ENCODE measurements around the gene WFDC5.

Gene WFDC5

DNA sequence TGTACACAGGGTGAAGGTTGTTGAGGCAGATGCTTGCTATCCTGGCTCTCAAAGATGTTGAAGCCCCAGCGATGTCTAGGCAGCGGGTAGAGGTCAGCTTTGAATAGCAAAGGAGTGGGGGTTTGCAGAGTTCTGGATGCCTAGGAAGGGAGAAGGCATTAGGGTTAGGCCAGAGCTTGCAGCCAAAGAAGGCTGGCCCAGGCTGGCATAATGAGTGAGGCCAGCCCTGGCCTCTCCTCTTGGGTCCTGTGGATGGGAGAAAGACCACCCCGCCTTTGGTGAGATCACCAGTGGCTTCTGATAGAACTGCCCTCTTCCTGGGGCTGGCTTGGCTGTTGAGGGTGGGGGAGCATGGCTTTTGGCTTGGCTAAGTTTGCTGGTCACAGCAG lies 406 bp upstream of the WFDC5 start:
- DNase-seq (ENCODE audit: low read depth), result no peak

DNA sequence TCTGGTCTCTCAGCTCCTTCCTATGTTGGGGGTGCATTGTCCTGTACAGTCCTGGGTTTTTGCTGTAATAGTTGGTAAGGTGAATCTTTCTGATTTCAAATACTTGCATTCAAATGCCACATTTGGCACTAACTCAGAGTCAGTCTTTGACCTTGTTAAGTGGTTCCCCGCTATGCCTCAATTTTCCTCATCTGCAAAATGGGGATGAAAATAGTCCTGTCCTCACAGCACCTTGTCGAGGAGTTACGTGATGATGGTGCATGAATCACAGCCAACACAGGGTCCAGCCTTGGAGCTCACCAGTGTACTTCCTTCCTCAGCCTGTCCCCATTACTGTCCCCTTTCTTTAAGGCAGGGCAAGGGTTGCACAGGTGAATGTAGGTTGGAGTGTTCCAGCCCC lies 1.1 kb downstream of the WFDC5 start:
- no peak for DNase-seq (ENCODE audit: low read depth)

DNA sequence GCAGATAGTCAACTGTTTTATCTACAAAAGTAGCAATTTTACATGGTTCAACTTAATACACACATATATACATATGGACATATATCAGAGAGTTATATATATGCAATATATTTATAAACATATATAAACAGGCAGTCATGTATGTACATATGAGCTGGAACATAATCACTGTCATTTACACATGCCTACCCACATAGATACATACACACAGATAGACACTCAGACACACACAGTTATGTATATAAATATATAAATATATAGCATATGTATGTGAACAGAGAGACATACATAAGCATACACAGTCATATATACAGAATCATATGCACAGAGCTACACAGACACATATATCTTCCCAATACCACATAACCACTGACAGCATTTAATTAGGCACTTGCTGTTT lies 2.2 kb downstream of the WFDC5 start:
- no peak for DNase-seq (ENCODE audit: low read depth)

DNA sequence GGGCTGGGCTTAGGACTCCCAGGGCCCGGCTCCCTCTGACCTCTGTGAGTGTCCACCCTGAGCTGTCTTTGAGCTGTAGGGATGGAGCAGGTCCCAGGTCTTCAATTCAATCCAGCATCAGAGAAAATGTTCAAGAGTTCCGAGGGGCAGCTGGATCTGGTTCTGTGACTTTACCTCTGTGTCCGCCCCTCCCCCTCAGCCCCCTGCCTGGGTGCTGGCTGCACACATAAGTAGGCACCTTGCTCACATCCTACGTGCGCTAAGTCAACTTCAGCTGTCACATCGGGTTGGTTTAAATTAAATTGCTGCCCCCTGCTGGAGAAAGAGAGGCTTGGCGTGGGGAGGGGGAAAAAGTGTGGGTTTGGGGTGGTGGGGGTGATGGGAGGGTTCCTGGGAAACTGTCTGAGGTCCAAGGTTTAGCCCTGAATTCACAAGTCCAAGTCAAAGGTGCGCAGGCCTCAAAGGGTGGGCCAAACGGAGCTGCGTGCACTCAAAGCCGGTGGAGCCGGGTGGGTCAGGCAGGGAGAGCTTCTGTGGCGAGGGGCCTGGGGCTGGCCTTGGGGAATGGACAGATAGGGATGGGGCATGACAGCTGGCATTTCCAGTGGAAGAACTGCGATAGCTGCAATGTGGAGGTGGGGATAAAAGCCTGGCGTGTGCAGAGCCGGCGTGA lies 3.0 kb downstream of the WFDC5 start:
- no peak for DNase-seq (ENCODE audit: low read depth)

DNA sequence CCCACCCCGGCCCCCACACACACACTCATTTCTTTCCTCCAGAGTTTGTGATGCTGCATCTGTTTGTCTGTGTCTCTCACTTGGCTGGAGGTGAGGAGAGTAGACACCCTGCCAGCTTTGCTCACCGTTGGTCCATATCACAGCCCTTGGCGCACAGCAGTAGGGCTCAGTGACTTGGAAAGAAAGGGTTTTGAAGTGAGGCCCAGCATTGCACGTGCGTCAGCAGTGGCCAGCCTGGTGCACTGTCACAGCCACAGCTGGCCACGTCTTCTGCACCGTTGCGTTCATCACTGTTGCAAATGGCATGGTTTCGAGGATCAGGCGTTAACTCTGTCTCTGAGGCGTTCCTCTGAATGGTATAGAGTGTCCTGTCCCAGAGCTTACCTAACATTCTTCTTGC lies 3.7 kb downstream of the WFDC5 start:
- no peak for DNase-seq (ENCODE audit: low read depth)

DNA sequence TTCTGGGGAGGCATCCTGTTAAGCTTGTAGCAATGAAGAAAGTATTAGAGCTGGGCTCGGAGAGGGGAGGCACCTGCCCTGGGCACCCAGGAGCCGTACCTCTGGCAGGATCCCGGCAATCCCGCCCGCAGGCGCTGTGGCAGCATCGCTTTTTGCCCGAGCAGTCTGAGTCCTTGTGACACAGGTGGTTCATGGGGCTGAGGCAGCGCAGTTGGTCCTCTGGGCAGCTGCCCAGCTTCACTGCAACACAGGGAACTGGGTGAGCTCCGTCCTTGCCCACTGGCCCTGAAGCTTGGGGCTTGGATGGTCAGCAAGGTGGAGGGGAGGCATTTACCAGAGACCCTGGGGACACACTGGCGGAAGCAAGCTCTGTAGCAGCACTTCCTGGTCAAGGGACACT lies 4.7 kb downstream of the WFDC5 start:
- no peak for DNase-seq (ENCODE audit: low read depth)

DNA sequence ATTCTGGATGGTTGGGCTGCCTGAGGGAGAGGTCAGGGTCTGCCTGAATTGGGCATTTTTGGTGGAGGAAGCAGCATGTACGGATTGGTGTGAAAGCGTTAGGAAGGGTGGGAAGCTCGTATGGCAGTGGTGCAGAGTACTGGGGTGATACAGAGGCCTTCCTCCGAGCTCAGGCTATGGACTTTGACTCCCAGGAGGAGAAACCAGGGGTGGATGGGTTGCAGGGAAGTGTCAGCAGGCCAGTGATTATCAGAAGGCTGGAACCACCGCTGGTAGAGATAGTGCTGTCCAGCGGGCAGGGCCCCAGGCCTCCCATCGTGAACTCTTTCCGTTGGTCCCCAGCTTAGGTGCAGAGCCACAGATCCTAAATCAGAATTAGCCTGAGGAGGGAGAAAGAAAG lies 5.3 kb downstream of the WFDC5 start:
- DNase-seq (ENCODE audit: low read depth), result no peak

DNA sequence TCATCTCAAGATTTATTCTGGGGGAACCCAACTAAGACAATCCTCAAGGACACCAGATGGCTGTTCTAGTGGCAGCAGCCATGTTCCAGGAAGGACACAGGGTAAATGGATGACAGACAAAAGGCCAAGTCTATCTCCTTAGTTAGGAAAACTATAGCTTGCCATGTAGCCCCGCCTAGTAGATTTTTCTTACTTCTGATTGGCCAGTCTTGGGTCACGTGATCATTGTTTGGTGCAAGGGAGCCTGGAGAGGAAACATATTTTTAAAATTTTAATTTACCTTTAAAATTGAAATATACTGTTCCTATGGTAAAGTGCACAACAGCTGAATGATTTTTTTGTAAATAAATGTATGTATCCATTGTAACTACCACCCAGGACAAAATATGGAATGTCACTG lies 9.7 kb downstream of the WFDC5 start:
- no peak for DNase-seq (ENCODE audit: low read depth)

- no peak for DNase-seq (ENCODE audit: low read depth)
Observed at GRCh38 chr20:45104786-45105185, 10.2 kb downstream of the WFDC5 start.

DNA sequence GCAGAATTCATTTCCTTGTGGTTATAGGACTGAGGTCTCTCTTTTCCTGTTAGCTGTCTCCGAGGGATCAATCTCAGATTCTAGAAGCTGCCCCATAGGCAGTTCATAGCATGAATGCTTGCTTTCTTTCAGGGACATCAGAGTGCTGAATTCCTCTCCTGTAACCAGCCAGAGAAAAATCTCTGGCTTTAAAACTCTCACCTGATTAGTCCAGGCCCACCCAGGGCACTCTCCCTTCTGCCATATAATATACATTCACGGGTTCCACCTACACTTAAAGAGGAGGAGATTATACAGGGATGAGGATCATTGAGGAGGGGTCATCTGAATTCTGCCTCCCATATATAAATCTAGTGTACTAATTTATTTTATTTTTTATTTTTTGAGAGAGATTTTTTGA lies 11.9 kb downstream of the WFDC5 start:
- DNase-seq (ENCODE audit: low read depth), result no peak

DNA sequence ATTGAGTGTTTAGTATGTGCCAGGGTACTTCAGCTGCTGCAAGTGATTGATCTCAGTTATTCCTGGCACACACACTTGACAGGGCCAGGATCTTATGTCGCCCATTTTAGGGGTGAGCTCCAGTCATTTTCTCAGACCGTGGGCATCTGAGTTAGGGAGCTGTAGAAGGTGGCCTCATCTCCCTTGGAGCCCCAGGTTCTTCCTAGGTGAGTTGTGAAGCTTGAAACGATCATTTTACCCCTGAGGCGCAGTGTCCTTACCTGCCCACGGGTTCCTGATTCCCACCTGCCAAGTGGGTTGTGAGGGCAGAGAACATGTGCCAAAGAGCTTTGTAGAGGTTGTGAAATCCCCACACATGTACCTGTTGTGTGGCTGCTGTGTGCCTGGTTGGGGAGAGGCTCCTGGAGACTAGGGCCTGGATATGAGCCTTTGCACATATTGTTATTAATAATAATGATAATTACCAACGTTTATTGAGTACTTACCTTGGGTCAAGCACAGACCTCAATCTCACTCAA lies 13.6 kb downstream of the WFDC5 start:
- no peak for DNase-seq (ENCODE audit: low read depth)

DNA sequence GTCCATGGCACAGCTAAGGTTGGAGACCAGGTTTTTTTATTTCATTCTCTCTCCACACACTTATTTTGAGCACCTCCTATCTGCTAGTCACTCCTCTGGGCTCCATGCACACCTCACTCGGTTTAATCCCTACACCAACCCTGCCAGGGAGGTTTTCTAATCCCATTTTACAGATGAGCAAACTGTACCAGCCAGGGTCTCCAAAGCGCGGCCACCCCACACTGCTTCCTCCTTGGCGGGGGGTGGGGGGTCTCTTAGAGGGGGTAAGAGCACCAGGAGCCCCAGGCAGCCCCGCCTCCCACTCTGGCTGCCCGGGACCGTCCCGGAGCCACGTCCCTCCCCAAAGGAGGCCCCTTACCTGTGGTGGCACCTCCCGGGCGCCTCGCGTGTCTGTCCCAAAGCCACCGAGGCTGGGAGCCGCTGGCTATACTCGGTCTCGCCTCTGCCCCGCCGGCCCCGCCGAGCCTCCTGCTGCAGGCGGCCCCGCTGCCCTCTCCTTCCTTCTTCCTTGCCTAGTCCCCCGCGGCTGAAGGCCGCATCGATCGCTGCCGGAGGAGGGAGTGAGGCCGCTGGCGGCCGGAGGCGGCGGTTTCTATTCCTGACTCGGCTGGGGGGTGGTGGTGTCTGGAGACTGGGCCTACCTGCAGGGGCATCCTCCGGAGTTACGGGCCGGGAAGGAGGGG lies 14.3 kb downstream of the WFDC5 start, which contains the start of gene KCNS1:
Gene KCNS1, minus strand, starts transcription at position 565 of the 683 bp plus-strand sequence. CDS start 1,891 bp downstream, outside the sequence.
- DNase-seq (ENCODE audit: low read depth), result no peak

- no peak for DNase-seq (ENCODE audit: low read depth)
Observed at GRCh38 chr20:45098103-45098773, 16.7 kb downstream of the WFDC5 start.

DNA sequence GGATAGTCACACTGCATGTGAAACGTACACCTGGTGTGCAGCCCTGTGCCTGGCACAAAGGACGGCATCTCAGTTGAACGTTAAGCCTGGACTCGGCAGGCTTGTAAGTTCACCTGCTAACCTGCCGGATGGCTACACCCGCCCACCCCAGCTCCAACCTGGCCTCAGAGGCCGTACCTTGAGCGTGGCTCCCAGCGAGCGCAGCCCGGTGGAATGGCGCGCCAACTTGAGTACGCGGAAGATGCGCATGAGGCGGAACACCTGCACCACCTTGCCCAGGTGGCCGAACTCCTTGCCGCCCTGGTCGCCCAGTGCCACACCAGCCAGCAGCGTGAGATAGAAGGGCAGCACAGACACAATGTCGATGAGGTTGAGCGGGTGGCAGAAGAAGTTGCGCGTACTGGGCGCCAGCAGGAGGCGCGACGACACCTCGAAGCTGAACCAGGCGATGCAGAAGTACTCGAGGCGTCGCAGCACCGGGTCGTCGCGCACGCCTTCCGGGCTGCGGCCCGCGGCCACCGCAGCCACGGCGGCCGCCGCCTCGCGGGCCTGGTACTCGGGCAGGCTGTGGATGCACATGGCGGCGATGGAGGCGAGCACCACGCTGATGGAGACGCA lies 17.4 kb downstream of the WFDC5 start:
- DNase-seq (ENCODE audit: low read depth), result no peak

- DNase-seq (ENCODE audit: low read depth), result no peak
Observed at GRCh38 chr20:45096781-45097180, 18.2 kb downstream of the WFDC5 start.

DNA sequence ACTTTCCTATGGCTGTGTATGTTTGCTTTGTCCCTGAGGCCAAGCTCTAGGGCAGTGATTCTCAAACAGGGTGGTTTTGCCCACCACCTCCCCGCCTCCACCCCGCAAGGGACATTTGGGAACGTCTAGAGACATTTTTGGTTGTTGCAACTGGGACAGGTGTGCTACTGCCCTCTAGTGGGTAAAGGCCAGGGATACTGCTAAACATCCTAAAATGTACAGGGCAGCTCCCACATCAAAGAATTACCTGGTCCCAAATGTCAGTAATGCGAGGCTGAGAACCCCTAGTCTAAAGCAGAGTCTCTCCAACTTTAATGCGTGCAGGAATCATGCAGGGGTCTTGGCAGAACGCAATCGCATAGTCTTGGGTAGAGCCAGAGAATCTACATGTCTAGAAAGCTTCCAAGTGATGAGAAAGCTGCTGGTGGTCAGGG lies 19.2 kb downstream of the WFDC5 start:
- DNase-seq (ENCODE audit: low read depth), result peak; percentile 12

DNA sequence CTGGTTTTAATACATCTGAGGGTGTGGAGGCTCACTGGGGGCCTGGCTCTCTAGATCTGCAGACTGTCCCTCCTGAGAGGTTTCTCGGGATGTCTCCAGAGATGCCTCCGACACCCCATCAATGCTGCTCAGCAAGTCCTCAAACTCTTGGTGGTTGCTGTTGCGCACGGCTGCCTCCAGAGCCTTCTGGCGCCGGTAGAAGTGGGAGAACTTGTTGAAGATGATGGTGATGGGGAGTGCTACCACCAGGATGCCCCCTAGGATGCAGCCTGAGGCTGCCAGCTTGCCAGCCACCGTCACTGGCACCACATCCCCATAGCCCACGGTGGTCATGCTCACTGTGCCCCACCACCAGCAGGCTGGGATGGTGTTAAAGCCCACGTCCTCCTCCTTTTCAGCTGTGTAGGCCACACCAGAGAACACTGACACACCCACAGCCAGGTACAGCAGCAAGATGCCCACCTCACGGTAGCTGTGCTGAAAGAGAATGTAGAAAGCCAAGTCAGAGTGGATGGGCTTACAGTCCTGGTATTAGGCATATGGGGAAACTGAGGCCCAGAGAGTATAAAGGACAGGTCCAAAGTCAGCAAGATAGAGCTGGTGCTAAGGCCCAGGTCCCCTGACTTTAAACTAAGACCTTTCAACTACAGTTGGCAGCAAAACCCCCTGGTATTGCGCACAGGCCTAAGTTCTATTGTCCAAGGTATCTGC lies 20.0 kb downstream of the WFDC5 start:
- no peak for DNase-seq (ENCODE audit: low read depth)

GRCh38 chr20:45094201-45094600 lies 20.8 kb downstream of the WFDC5 start:
- DNase-seq (ENCODE audit: low read depth), result no peak

- no peak for DNase-seq (ENCODE audit: low read depth)
Observed at GRCh38 chr20:45092898-45093297, 22.1 kb downstream of the WFDC5 start.

- no peak for DNase-seq (ENCODE audit: low read depth)
Observed at GRCh38 chr20:45091366-45091765, 23.6 kb downstream of the WFDC5 start.

GRCh38 chr20:45090481-45090880 lies 24.5 kb downstream of the WFDC5 start:
- no peak for DNase-seq (ENCODE audit: low read depth)

DNA sequence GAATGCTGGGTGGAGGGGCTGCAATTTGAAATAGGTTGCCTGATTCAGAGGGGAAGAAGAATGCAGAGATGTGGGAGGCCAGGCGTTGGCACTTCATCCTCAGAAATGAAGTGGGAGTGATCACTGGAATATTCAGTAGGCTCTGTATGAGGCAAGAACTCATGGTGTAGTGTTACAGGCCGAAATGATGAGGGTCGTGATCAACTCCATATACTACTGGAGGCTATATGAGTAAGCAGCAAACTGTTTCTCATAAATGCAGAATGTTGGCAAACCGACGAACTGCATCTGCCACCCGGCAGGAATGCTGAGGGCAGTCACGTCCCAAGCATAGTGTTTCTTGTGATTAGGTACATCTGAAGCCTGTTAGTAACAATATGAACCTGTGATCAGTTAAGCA lies 26.7 kb downstream of the WFDC5 start:
- no peak for DNase-seq (ENCODE audit: low read depth)
